ENCODE data around the gene WRNIP1.

DNA sequence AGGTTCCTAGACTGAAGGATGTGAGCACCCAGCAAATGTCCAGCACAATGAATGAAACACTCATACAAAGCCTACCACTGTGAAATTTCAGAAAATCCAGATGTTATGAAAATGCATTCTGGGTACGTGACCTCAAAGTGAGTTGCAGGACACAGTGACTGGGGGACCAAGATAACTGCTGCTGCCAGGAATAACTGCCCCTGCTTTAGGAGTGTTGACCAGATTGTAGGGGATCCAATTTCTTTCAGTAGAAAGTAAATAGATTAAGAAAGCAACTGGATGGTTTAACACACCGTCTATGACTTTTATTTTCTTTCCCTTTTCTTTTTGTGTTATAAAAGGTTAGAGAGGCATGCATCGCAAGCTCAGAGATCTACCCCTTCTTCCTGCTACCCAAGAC lies 44.0 kb upstream of the WRNIP1 start:
- TF ChIP-seq EP300 (IDR thresholded peaks at IDR 0.05; ENCODE audit: borderline replicate concordance) (no peak), YY1 (IDR thresholded peaks at IDR 0.05; ENCODE audit: low read depth) (no peak), EGR1 (IDR thresholded peaks at IDR 0.05) (no peak)
- TF ChIP-seq, protein P1, sequence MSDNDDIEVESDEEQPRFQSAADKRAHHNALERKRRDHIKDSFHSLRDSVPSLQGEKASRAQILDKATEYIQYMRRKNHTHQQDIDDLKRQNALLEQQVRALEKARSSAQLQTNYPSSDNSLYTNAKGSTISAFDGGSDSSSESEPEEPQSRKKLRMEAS (IDR thresholded peaks at IDR 0.05) = no peak

All from Ishikawa (cell line).